BJ (cell line): ENCODE results near the gene TNFRSF21. TPM values are rescaled to one million over a fixed set of nuclear protein-coding genes. Genes with fewer than 3 reads are reported as not detected.

ENCODE experiments used
- CTCF ChIA-PET: fragments of 350-600 bp; formaldehyde crosslinking; extraction: SDS; loops from one replicate; lab custom pipeline; 2021; ENCODE audit warnings: antibody characterized with exemption, inconsistent platforms; lab: Yijun Ruan, JAX
- POLR2A ChIA-PET: fragments of 300-600 bp; sonication (Branson Sonifier 250); formaldehyde crosslinking; extraction: SDS; loops from one replicate; lab custom pipeline; 2021; ENCODE audit warnings: antibody characterized with exemption; lab: Charles Lee
- DNase-seq: peaks from one replicate; pipeline ENCODE4 v3.0.0-alpha.2; 2011; ENCODE audit warnings: low read depth
- H3K27me3 ChIP-seq: 2 replicates; pipeline ENCODE4 v1.6.0; 2011; ENCODE audit warnings: low read length; ENCODE audit not compliant: control insufficient read depth, insufficient read depth
- H3K36me3 ChIP-seq: 2 replicates; pipeline ENCODE4 v1.5.1; 2011; ENCODE audit warnings: low read length; ENCODE audit not compliant: control insufficient read depth, insufficient read depth
- H3K4me3 ChIP-seq: 2 replicates; pipeline ENCODE4 v1.5.1; 2011; ENCODE audit warnings: low read depth, mild to moderate bottlenecking, control low read depth, low read length
- polyA plus RNA-seq: library from polyadenylated mRNA; depleted of rRNA; stranded (reverse); fragments of >200 nt; gene quantifications from 2 replicates; pipeline ENCODE4 v1.2.3, GENCODE V29; 2011
- TF ChIP-seq, protein P1 (sequence below): IDR thresholded peaks from 2 replicates; pipeline ENCODE4 v1.5.1; 2011; ENCODE audit warnings: low read depth, mild to moderate bottlenecking, control low read depth, inconsistent platforms, low read length, moderate library complexity; ENCODE audit not compliant: insufficient read depth

The TNFRSF21 gene
- polyA plus RNA-seq, 1 experiment: 3.6 TPM

DNA sequence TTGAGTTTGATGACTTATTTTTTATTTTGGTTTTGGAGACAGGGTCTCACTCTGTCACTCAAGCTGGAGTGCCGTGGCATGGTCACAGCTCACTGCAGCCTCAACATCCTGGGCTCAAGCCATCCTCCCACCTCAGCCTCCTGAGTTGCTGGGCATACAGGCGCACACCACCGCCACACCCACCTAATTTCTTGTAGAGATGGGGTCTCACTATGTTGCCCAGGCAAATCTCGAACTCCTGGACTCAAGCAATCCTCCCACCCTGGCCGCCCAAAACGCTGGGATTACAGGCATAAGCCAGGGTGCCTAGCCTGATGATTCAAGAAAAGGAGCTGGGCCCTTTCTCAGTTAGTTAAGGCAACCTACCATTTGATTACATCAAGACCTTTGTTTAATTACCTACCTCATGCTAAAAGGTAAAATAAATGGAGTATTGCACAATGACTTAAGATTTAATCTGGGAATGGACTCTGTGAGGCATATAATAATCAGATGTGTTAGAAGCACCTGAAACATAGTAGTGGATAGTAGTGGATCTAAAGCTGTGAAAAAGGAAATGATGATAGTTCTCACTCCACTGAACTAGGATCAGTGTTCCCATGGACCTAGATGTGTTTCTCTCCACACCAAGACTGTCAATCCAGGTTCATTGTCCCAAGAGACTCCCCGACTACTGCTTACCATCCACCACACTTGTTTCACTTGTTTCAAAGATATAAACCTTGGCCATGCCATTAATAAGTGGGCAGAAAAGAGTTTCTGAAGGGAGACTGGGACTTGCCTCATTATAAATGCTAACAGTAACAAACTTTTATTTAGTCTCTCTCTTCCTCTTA lies 2.1 kb downstream of the TNFRSF21 start:
- H3K36me3 ChIP-seq: no peaks in the 10 kb centered on the region
- ChIA-PET POLR2A (no interaction called here), CTCF (interaction anchor here (0.9 to 7.1 kb wide), 6 partner anchors 10 to 459 kb away, joined by 3 to 175 read pairs (median 3); no protein-coding TSS in a partner anchor)
- H3K27me3 ChIP-seq: no peaks in the 10 kb centered on the region
- no peak overlapping the region; the same call in 1 of the 2 replicates for H3K4me3 ChIP-seq
- DNase-seq: no peak
- TF ChIP-seq, protein P1, sequence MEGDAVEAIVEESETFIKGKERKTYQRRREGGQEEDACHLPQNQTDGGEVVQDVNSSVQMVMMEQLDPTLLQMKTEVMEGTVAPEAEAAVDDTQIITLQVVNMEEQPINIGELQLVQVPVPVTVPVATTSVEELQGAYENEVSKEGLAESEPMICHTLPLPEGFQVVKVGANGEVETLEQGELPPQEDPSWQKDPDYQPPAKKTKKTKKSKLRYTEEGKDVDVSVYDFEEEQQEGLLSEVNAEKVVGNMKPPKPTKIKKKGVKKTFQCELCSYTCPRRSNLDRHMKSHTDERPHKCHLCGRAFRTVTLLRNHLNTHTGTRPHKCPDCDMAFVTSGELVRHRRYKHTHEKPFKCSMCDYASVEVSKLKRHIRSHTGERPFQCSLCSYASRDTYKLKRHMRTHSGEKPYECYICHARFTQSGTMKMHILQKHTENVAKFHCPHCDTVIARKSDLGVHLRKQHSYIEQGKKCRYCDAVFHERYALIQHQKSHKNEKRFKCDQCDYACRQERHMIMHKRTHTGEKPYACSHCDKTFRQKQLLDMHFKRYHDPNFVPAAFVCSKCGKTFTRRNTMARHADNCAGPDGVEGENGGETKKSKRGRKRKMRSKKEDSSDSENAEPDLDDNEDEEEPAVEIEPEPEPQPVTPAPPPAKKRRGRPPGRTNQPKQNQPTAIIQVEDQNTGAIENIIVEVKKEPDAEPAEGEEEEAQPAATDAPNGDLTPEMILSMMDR: no peak

GRCh38 chr6:47306887-47307286 lies 2.8 kb downstream of the TNFRSF21 start:
- ChIA-PET POLR2A (no interaction called here), CTCF (interaction anchor here (1.3 to 7.1 kb wide), 3 partner anchors 29 to 211 kb away, joined by 4 to 175 read pairs (median 5); no protein-coding TSS in a partner anchor)
- Histone ChIP-seq H3K27me3 (no peaks in the 10 kb centered on the region), H3K4me3 (no peak overlapping the region), H3K36me3 (no peaks in the 10 kb centered on the region)
- TF ChIP-seq, protein P1: no peak
- DNase-seq: no peak

GRCh38 chr6:47303861-47304260 lies 5.8 kb downstream of the TNFRSF21 start:
- Histone ChIP-seq H3K36me3 (no peaks in the 10 kb centered on the region), H3K27me3 (no peaks in the 10 kb centered on the region), H3K4me3 (no peak overlapping the region)
- ChIA-PET CTCF (interaction anchor here (2.0 kb wide), 1 partner anchor 207 kb away, joined by 9 read pairs; no protein-coding TSS in a partner anchor), POLR2A (no interaction called here)
- no peak for DNase-seq
- TF ChIP-seq, protein P1: no peak

DNA sequence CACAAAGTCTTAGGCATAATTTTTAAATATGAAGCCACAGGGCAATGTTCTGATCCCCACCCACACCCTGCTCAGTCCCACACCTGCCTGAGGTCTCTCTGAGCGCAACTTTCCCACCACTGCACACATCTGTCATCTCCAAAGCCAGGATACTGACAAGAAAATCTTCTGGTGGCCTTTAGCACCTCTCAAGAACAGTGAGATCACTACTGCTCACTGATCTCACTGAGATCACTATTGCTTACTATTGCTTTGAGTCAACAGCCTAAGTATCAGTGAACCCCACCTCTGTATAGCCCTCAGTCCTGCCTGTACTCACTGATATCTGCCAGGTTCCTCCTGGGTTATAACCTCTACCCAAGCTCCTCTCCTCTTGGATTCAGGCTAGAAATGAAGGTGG lies 6.4 kb downstream of the TNFRSF21 start:
- TF ChIP-seq, protein P1: no peak
- ChIA-PET CTCF (interaction anchor here (2.0 kb wide), 1 partner anchor 206 kb away, joined by 9 read pairs; no protein-coding TSS in a partner anchor), POLR2A (no interaction called here)
- Histone ChIP-seq H3K36me3 (no peaks in the 10 kb centered on the region), H3K27me3 (no peaks in the 10 kb centered on the region), H3K4me3 (no peak overlapping the region)
- no peak for DNase-seq

GRCh38 chr6:47302043-47302442 lies 7.7 kb downstream of the TNFRSF21 start:
- H3K4me3 ChIP-seq: no peak overlapping the region
- no peaks in the 10 kb centered on the region for H3K36me3 ChIP-seq
- ChIA-PET POLR2A (no interaction called here), CTCF (interaction anchor here (1.0 kb wide), 1 partner anchor 16 kb away, joined by 3 read pairs; no protein-coding TSS in a partner anchor)
- no peaks in the 10 kb centered on the region for H3K27me3 ChIP-seq
- TF ChIP-seq, protein P1: no peak
- DNase-seq: no peak
